Retina (tissue), 1 donor: ENCODE measurements around the gene BCO2.
"Not testable (repeated sequence)": the region's sequence is repeated elsewhere in the genome, so short reads cannot be mapped to it uniquely, and the experiment has no call there.

Experiments
- DNase-seq: peaks from one replicate; pipeline ENCODE4 v3.0.0-alpha.2; 2016

BCO2 gene

GRCh38 chr11:112174789-112175598, at the start of gene BCO2:
Gene BCO2, plus strand, starts transcription at chr11:112175512. Its CDS starts 90 bp downstream, at chr11:112175602.
- peak; percentile 91 for DNase-seq

- no peak for DNase-seq
Measured at GRCh38 chr11:112127056-112127455, 48.3 kb upstream of the BCO2 start.

GRCh38 chr11:112128483-112129121, 46.7 kb upstream of the BCO2 start:
- no peak for DNase-seq

GRCh38 chr11:112129656-112130055, 45.7 kb upstream of the BCO2 start:
- no peak for DNase-seq

GRCh38 chr11:112132737-112133136, 42.6 kb upstream of the BCO2 start:
- DNase-seq, result no peak

- no peak for DNase-seq
Measured at GRCh38 chr11:112134473-112134872, 40.8 kb upstream of the BCO2 start.

- no peak for DNase-seq
Measured at GRCh38 chr11:112143597-112143996, 31.7 kb upstream of the BCO2 start.

- DNase-seq, result no peak
Measured at GRCh38 chr11:112150517-112150916, 24.8 kb upstream of the BCO2 start.

- no peak for DNase-seq
Measured at GRCh38 chr11:112156153-112156955, 19.0 kb upstream of the BCO2 start.

- DNase-seq, result no peak
Measured at GRCh38 chr11:112156956-112157766, 18.2 kb upstream of the BCO2 start.

GRCh38 chr11:112159098-112160065, 15.9 kb upstream of the BCO2 start:
- DNase-seq, result no peak

- DNase-seq, result no peak
Measured at GRCh38 chr11:112160091-112160848, 15.0 kb upstream of the BCO2 start.

- no peak for DNase-seq
Measured at GRCh38 chr11:112161012-112161411, 14.3 kb upstream of the BCO2 start.

GRCh38 chr11:112162200-112162599, 13.1 kb upstream of the BCO2 start:
- DNase-seq, result not testable (repeated sequence)

- no peak for DNase-seq
Measured at GRCh38 chr11:112162761-112163546, 12.4 kb upstream of the BCO2 start.

GRCh38 chr11:112163875-112164685, 11.2 kb upstream of the BCO2 start, which contains the start of gene IL18:
Gene IL18, minus strand, starts transcription at chr11:112164094. Its CDS starts 9,041 bp downstream, at chr11:112155053.
- no peak for DNase-seq

GRCh38 chr11:112165049-112165448, 10.3 kb upstream of the BCO2 start:
- DNase-seq, result no peak

GRCh38 chr11:112166562-112166961, 8.8 kb upstream of the BCO2 start:
- no peak for DNase-seq

- no peak for DNase-seq
Measured at GRCh38 chr11:112167145-112167544, 8.2 kb upstream of the BCO2 start, which contains the start of gene TEX12. Gene TEX12, plus strand, starts transcription at chr11:112167372. Its CDS starts 1,897 bp downstream, at chr11:112169269.
